Measurements from ENCODE around the gene MFSD12. TPM values are rescaled to one million over a fixed set of nuclear protein-coding genes. Genes with fewer than 3 reads are reported as not detected.

Gene MFSD12
- 70.3 and 77.4 TPM in 2 replicates for total RNA-seq

DNA sequence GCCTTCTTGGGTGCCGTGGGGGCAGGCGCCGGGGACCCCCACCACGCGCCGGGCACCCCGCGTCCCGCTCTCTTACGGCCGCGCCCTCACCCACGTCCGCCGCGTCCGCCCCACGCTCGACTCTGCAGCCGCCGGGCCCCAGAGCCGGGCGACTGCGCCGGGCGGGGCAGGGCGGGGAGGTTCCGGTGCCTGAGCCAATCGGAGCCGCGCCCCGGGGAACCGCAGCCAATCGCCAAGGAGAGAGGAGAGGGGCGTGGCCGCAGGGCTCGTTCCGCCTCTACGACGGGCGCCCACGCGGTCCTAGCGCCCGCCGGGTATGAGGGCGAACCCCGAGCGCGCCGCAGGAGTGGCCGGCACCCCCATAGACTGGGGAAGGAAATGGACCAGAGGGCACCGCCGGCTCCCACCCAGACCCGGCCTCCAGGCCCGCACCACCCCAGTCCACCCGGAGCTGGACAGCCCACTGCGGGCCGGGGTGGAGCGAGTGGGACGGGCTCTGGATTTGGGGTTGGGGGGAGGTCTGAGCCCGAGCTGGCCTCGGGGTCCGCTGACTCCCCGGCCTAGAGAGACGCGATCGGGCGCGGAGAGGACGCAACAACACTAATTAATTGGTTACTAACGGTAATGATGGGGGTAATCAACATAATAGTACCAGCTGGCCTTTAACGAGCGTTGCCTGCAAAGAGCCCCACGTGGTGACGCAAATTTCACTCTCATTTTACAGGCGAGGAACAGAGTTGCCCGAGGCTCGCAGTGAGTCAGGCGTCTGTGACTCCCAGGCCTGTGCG is at the start of gene MFSD12:
MFSD12 (minus strand) TSS at position 126 of the 788 bp plus-strand sequence. CDS start 183 bp downstream, outside the sequence.

GRCh38 chr19:3606690-3607289 is 49.4 kb upstream of the MFSD12 start, which contains the start of gene TBXA2R:
TSS of gene TBXA2R (minus strand) at chr19:3606875. CDS start at chr19:3600634, 6,241 bp downstream.

DNA sequence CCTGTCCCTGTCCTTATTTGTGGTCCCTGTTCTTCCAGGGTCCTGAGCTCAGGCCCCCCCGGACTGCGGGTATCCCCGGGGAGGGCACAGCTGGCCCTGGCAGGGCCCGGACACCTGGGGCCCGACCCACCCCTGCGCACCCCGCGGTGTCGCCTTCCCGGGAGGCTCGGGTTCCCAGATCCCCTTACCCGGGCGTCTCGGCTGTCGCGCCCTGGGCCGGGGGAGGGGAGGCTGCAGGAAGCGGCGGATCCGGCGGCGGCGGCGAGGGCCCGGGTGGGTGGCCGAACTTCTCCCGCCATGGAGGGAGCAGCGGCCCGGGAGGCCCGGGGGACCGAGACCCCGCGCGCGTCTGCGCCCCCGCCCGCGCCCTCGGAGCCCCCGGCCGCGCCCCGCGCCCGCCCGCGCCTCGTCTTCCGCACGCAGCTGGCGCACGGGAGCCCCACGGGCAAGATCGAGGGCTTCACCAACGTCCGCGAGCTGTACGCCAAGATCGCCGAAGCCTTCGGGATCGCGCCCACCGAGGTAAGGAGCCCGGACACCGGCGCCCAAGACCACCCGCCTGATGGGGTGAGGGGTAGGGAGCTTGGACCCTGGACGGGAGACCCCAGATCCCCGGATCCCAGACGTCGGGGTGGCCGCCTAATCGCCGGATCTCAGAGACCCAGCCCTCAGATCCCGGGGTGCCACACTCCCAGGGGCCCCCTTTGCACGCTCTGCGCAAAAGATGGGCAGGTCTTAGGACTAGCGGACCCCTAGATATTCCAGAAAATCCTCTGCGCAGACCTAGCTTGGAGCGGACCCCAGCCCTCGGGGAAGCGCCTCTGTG is 28.1 kb upstream of the MFSD12 start, which contains the start of gene GIPC3:
GIPC3 (plus strand) TSS at position 178 of the 826 bp plus-strand sequence; CDS start at position 298, 120 bp downstream.

GRCh38 chr19:3572855-3573161 is 15.4 kb upstream of the MFSD12 start, which contains the start of gene HMG20B:
TSS of gene HMG20B (plus strand) at chr19:3572944. CDS start at chr19:3573310, 366 bp downstream.

GRCh38 chr19:3538965-3539755 is 18.2 kb downstream of the MFSD12 start, which contains the start of gene TEKTIP1:
TSS of gene TEKTIP1 (plus strand) at chr19:3539174. CDS start at chr19:3539178, 4 bp downstream.

DNA sequence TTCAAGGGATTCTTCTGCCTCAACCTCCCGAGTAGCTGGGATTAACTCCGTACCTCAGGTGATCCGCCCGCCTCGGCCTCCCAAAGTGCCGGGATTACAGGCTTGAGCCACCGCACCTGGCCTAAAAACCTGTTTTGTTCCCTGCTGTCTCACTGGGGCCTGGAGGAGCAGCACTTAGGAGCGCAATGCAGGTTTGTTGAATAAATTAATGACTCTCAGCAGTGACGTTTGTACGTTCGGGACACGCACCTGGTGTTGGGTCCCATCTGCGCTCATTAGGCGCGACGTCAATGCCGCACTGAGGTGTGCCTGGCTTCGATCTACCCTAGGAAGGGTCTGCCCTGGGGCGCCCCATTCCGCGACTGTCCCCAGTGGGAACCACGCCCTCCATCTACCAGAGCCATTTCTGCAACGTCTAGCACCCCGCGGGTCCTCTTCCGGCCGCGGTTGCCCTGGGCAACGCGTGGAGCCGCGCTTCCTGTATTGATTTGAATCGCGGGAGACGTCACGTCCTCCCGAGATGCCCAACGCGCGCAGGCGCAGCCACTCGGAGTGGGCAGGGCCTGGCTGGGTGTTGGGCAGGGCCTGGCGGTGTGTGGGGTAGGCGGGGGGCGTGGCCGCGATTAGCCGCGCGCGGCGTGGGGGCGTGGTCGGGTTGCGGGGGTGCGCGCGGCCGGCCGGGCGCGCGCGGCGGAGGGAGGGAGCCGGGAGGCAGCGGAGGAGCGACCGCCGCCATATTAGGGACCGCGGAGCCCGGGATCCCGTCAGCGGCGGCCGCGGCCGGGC is 51.6 kb downstream of the MFSD12 start, which contains the start of gene FZR1:
FZR1 (plus strand) TSS at position 714 of the 786 bp plus-strand sequence. CDS start 16,679 bp downstream, outside the sequence.

GRCh38 chr19:3500429-3501101 is 56.8 kb downstream of the MFSD12 start, which contains the start of gene DOHH:
TSS of gene DOHH (minus strand) at chr19:3500674. CDS start at chr19:3496814, 3,860 bp downstream.

Other genes with a start within 250 kb of the MFSD12 start
- 36.7 and 41.2 TPM in 2 replicates for gene NFIC, start 191.0 kb downstream of the MFSD12 start, total RNA-seq
- not detected in 2 replicates for gene SMIM24, start 77.1 kb downstream of the MFSD12 start, total RNA-seq
- not detected in 2 replicates for gene SMIM44, start 74.1 kb downstream of the MFSD12 start, total RNA-seq
- gene DOHH, start 56.9 kb downstream of the MFSD12 start, total RNA-seq: 12.2 and 14.1 TPM in 2 replicates
- gene FZR1, start 51.3 kb downstream of the MFSD12 start, total RNA-seq: 40.4 and 44.7 TPM in 2 replicates
- gene TEKTIP1, start 18.4 kb downstream of the MFSD12 start, total RNA-seq: not detected in 2 replicates
- gene HMG20B, start 15.4 kb upstream of the MFSD12 start, total RNA-seq: 169 and 170 TPM in 2 replicates
- gene GIPC3, start 27.9 kb upstream of the MFSD12 start, total RNA-seq: 0.15 and 0.17 TPM in 2 replicates
- 1.8 and 3.4 TPM in 2 replicates for gene TBXA2R, start 49.3 kb upstream of the MFSD12 start, total RNA-seq
- gene CACTIN, start 69.2 kb upstream of the MFSD12 start, total RNA-seq: 36.3 and 38.5 TPM in 2 replicates
- 18.8 and 21.1 TPM in 2 replicates for gene PIP5K1C, start 142.9 kb upstream of the MFSD12 start, total RNA-seq
- not detected in 2 replicates for gene TJP3, start 150.8 kb upstream of the MFSD12 start, total RNA-seq
- gene APBA3, start 204.1 kb upstream of the MFSD12 start, total RNA-seq: 19.2 and 19.8 TPM in 2 replicates
- 92.8 and 93.9 TPM in 2 replicates for gene MRPL54, start 205.1 kb upstream of the MFSD12 start, total RNA-seq
- not detected in 2 replicates for gene RAX2, start 214.6 kb upstream of the MFSD12 start, total RNA-seq
- gene MATK, start 228.8 kb upstream of the MFSD12 start, total RNA-seq: not detected in 2 replicates